Body of pancreas (tissue), 4 donors: ENCODE measurements around the gene FGR.

ENCODE experiments used
- POLR2A ChIP-seq, 3 donors: fragments of 450-650 bp; IDR thresholded peaks; one replicate each; pipeline ENCODE4 v1.6.1; 2016; ENCODE audit warnings: antibody characterized with exemption in 3 of 3, mild to moderate bottlenecking in 2 of 3
- TF ChIP-seq, protein P1 (sequence below), 7 experiments: fragments of 450-650 bp in 4 of 7; fragments of 200-600 bp in 3 of 7; sonication (generic) in 3 of 7; IDR thresholded peaks; one replicate each; pipeline ENCODE4 v1.5.1; 2016 to 2019; ENCODE audit warnings: antibody characterized with exemption in 7 of 7

GRCh38 chr1:27632387-27633297 is 2.3 kb downstream of the FGR start:
- TF ChIP-seq, protein P1, sequence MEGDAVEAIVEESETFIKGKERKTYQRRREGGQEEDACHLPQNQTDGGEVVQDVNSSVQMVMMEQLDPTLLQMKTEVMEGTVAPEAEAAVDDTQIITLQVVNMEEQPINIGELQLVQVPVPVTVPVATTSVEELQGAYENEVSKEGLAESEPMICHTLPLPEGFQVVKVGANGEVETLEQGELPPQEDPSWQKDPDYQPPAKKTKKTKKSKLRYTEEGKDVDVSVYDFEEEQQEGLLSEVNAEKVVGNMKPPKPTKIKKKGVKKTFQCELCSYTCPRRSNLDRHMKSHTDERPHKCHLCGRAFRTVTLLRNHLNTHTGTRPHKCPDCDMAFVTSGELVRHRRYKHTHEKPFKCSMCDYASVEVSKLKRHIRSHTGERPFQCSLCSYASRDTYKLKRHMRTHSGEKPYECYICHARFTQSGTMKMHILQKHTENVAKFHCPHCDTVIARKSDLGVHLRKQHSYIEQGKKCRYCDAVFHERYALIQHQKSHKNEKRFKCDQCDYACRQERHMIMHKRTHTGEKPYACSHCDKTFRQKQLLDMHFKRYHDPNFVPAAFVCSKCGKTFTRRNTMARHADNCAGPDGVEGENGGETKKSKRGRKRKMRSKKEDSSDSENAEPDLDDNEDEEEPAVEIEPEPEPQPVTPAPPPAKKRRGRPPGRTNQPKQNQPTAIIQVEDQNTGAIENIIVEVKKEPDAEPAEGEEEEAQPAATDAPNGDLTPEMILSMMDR (IDR thresholded peaks at IDR 0.05), result no peak
- TF ChIP-seq POLR2A (IDR thresholded peaks at IDR 0.05), result peak in 1 of 3 donors; percentile 29
